Osteoblast (primary cell): ENCODE data around the gene C1orf210. TPM values are rescaled to one million over a fixed set of nuclear protein-coding genes. Genes with fewer than 3 reads are reported as not detected.

ENCODE experiments used
- DNase-seq: peaks from one replicate; pipeline ENCODE4 v3.0.0; 2011; ENCODE audit warnings: low spot score, mixed read lengths; ENCODE audit not compliant: insufficient read length; ENCODE audit errors: missing footprints
- H2AFZ ChIP-seq: 2 replicates; pipeline ENCODE4 v1.6.0; 2011; ENCODE audit warnings: mild to moderate bottlenecking, low read length
- H3K27ac ChIP-seq: 2 replicates; pipeline ENCODE4 v1.5.1; 2011; ENCODE audit warnings: mild to moderate bottlenecking, low read depth, low read length, moderate library complexity
- H3K27me3 ChIP-seq: 2 replicates; pipeline ENCODE4 v1.6.0; 2012; ENCODE audit warnings: mild to moderate bottlenecking, control low read depth, inconsistent platforms, low read length, moderate library complexity; ENCODE audit not compliant: insufficient read depth
- H3K36me3 ChIP-seq: 2 replicates; pipeline ENCODE4 v1.5.1; 2011; ENCODE audit warnings: mild to moderate bottlenecking, low read length, control low read depth, moderate library complexity; ENCODE audit not compliant: insufficient read depth
- H3K4me1 ChIP-seq: 2 replicates; pipeline ENCODE4 v1.5.1; 2011; ENCODE audit warnings: mild to moderate bottlenecking, low read length, control low read depth, moderate library complexity; ENCODE audit not compliant: insufficient read depth
- H3K4me2 ChIP-seq: 2 replicates; pipeline ENCODE4 v1.6.0; 2011; ENCODE audit warnings: mild to moderate bottlenecking, low read length; ENCODE audit not compliant: insufficient read depth
- H3K4me3 ChIP-seq: fragments of 200-600 bp; sonication (generic); 3 replicates; pipeline ENCODE4 v1.5.1; 2012; ENCODE audit warnings: mild to moderate bottlenecking, low read length, inconsistent platforms; ENCODE audit not compliant: insufficient read depth
- H3K79me2 ChIP-seq: 2 replicates; pipeline ENCODE4 v1.6.0; 2012; ENCODE audit warnings: mild to moderate bottlenecking, low read length, control low read depth, inconsistent platforms; ENCODE audit not compliant: insufficient read depth
- H3K9me3 ChIP-seq: 2 replicates; pipeline ENCODE4 v1.5.1; 2011; ENCODE audit warnings: low read depth, low read length, control low read depth
- H4K20me1 ChIP-seq: 2 replicates; pipeline ENCODE4 v1.6.0; 2012; ENCODE audit warnings: mild to moderate bottlenecking, low read length, control low read depth; ENCODE audit not compliant: insufficient read depth
- CTCF ChIP-seq: IDR thresholded peaks from 2 replicates; pipeline ENCODE4 v1.5.1; 2011; ENCODE audit warnings: mild to moderate bottlenecking, low read depth, low read length, moderate library complexity; ENCODE audit errors: extremely low read depth
- total RNA-seq: library from RNA; depleted of rRNA; stranded (reverse); fragments of >200 nt; gene quantifications from 2 replicates; pipeline ENCODE4 v1.2.3, GENCODE V29; 2012

Gene C1orf210
- total RNA-seq, 1 donor = not detected

- Histone ChIP-seq H3K27me3 (no peaks in the 10 kb centered on the region), H3K79me2 (no peaks in the 10 kb centered on the region), H2AFZ (peak overlapping the region; percentile 67), H3K9me3 (no peaks in the 10 kb centered on the region), H3K4me1 (peaks cover 11% of the 10 kb centered on the region), H4K20me1 (no peaks in the 10 kb centered on the region), H3K27ac (no peak overlapping the region), H3K36me3 (no peaks in the 10 kb centered on the region), H3K4me3 (no peak overlapping the region), H3K4me2 (no peak overlapping the region)
- DNase-seq = no peak
- no peak for TF ChIP-seq CTCF
Measured at GRCh38 chr1:43235451-43236121, 49.8 kb downstream of the C1orf210 start.

- Histone ChIP-seq H3K4me1 (peaks cover 11% of the 10 kb centered on the region), H3K27ac (no peak overlapping the region), H2AFZ (no peak overlapping the region), H3K4me3 (no peak overlapping the region), H3K9me3 (no peaks in the 10 kb centered on the region), H3K79me2 (no peaks in the 10 kb centered on the region), H3K4me2 (no peak overlapping the region), H3K27me3 (no peaks in the 10 kb centered on the region), H4K20me1 (no peaks in the 10 kb centered on the region), H3K36me3 (no peaks in the 10 kb centered on the region)
- TF ChIP-seq CTCF = no peak
- no peak for DNase-seq
Measured at GRCh38 chr1:43235040-43235439, 50.3 kb downstream of the C1orf210 start.

GRCh38 chr1:43234267-43234666, 51.1 kb downstream of the C1orf210 start:
- Histone ChIP-seq H3K36me3 (no peaks in the 10 kb centered on the region), H3K27ac (no peak overlapping the region), H3K4me2 (no peak overlapping the region), H3K4me3 (no peak overlapping the region), H3K79me2 (no peaks in the 10 kb centered on the region), H3K9me3 (no peaks in the 10 kb centered on the region), H3K27me3 (no peaks in the 10 kb centered on the region), H3K4me1 (peaks cover 11% of the 10 kb centered on the region), H4K20me1 (no peaks in the 10 kb centered on the region), H2AFZ (no peak overlapping the region)
- TF ChIP-seq CTCF = no peak
- no peak for DNase-seq

GRCh38 chr1:43233631-43234030, 51.8 kb downstream of the C1orf210 start:
- no peak overlapping the region for H3K27ac ChIP-seq
- H3K4me2 ChIP-seq = no peak overlapping the region
- H3K4me3 ChIP-seq = no peak overlapping the region
- no peak for TF ChIP-seq CTCF
- no peaks in the 10 kb centered on the region for H3K79me2 ChIP-seq
- no peaks in the 10 kb centered on the region for H3K9me3 ChIP-seq
- no peaks in the 10 kb centered on the region for H3K27me3 ChIP-seq
- DNase-seq = no peak
- no peaks in the 10 kb centered on the region for H4K20me1 ChIP-seq
- peaks cover 11% of the 10 kb centered on the region for H3K4me1 ChIP-seq
- H3K36me3 ChIP-seq = no peaks in the 10 kb centered on the region
- H2AFZ ChIP-seq = no peak overlapping the region
